ENCODE data around the gene CUEDC2. TPM values are rescaled to one million over a fixed set of nuclear protein-coding genes. Genes with fewer than 3 reads are reported as not detected.

CUEDC2 gene, protein sequence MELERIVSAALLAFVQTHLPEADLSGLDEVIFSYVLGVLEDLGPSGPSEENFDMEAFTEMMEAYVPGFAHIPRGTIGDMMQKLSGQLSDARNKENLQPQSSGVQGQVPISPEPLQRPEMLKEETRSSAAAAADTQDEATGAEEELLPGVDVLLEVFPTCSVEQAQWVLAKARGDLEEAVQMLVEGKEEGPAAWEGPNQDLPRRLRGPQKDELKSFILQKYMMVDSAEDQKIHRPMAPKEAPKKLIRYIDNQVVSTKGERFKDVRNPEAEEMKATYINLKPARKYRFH
- total RNA-seq = 38.1 and 52.0 TPM in 2 replicates

DNA sequence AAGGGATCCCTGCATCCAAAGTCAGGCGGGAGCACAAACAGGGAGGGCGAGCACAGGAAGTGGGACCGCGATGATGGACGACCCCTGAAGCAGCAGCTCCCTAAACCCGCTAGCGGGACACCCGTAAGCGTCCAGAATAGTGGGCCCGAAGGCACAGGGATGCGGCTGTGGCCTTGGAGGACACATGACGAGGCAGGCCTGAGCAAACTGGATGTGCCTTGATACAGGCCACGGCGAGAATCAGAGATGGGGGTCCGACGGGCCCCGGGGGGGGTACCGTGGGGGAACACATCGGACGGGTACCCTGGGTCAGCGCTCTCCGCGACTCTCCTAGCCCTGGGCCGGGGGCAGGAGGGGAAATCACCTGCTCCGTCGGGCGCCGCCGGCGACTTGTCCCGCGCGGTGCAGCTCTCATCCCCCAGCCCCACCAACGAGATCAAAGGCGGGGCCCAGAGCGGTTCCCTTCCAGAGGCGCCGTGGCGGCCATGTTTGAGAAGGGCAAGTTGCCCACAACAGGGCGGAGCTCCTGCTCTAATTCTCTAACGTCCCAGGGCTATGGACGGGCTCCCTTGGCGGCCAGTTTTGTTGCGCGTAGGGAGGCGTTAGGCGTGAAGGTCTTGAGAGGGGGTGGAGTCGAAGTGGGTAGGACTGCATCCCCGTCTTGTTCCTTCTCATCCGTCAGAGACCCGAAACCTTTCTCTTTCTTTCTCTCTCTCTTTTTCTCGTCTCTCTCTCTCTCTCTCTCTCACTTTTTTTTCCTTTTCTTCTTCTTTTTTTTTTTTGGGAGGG, at the start of gene CUEDC2:
Gene CUEDC2, minus strand, starts transcription at position 413 of the 789 bp plus-strand sequence. CDS start 7,386 bp downstream, outside the sequence.

DNA sequence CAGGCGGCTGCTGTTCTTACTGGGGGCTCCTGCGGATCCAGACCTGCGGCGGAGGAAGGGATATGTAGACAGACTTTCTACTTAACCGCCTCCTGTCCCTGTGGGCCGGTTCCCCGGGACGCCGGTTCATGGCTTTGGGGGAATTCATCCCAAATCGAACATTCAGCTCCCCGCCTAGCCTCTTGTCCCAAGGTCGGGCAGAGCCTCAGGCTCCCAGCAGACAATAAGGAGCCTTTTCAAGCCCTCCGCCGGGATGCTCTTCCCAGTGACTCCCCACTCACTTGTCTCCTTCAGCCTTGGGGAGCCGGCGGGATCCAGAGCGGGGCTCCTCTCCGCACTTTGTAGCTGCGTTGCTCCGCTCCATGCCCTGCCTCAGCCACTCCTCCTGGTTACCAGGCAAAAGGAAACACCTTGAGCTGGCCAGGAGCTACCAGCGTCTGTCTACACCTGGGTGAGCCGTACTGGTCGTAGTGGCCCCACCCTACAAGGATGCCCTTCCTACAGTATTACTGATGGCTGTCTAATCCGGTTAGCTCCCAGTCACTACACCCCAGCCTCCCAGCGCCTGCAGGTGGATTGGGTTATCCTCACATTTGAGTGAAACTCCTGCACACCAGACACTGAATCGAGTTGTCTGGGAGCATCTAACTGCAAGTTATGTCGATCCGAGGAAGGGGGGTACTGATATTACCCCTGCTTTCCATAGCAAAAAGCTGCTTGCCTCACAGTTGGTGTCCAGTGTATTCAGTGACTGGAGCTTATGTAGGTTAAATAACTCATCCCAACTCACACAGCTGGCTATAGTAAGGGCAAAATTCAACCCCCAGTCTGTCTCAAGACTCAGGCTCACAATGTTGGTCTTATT, 19.0 kb upstream of the CUEDC2 start, which contains the start of gene C10orf95:
Gene C10orf95, minus strand, starts transcription at position 439 of the 865 bp plus-strand sequence. CDS start 450 bp downstream, outside the sequence.

GRCh38 chr10:102420714-102421506, 11.5 kb downstream of the CUEDC2 start, which contains the start of gene FBXL15:
FBXL15 (plus strand) TSS chr10:102420836; CDS start chr10:102421130, 294 bp downstream.

GRCh38 chr10:102418622-102419268, 13.6 kb downstream of the CUEDC2 start, which contains the start of gene PSD:
PSD (minus strand) TSS chr10:102418785; CDS start chr10:102417038, 1,747 bp downstream.

GRCh38 chr10:102395400-102396316, 36.7 kb downstream of the CUEDC2 start, which contains the start of gene NFKB2:
NFKB2 (plus strand) TSS chr10:102395705; CDS start chr10:102395960, 255 bp downstream.

Other genes starting within 250 kb of the CUEDC2 start
- 0.09 TPM in 1 of 2 replicates, not detected in the other for gene ELOVL3, start 206.3 kb downstream of the CUEDC2 start, total RNA-seq
- not detected in 2 replicates for gene PITX3, start 191.1 kb downstream of the CUEDC2 start, total RNA-seq
- 16.2 and 26.7 TPM in 2 replicates for gene GBF1, start 187.0 kb downstream of the CUEDC2 start, total RNA-seq
- 13.4 and 29.5 TPM in 2 replicates for gene NFKB2, start 36.9 kb downstream of the CUEDC2 start, total RNA-seq
- gene PSD, start 13.8 kb downstream of the CUEDC2 start, total RNA-seq = 0.09 and 0.28 TPM in 2 replicates
- gene FBXL15, start 11.7 kb downstream of the CUEDC2 start, total RNA-seq = 6.6 and 7.7 TPM in 2 replicates
- 0.09 TPM in 1 of 2 replicates, not detected in the other for gene C10orf95, start 19.0 kb upstream of the CUEDC2 start, total RNA-seq
- gene ACTR1A, start 70.1 kb upstream of the CUEDC2 start, total RNA-seq = 148 and 157 TPM in 2 replicates
- 3.3 and 4.3 TPM in 2 replicates for gene SUFU, start 71.4 kb upstream of the CUEDC2 start, total RNA-seq
- gene TRIM8, start 211.9 kb upstream of the CUEDC2 start, total RNA-seq = 61.3 and 82.2 TPM in 2 replicates

Measured in endothelial cell of coronary artery (primary cell).